ENCODE data around the gene PI4K2A. TPM values are rescaled to one million over a fixed set of nuclear protein-coding genes. Genes with fewer than 3 reads are reported as not detected.
"Not testable (repeated sequence)": the region's sequence is repeated elsewhere in the genome, so short reads cannot be mapped to it uniquely, and the experiment has no call there.

The PI4K2A gene
- total RNA-seq, 1 experiment from 2014 or later, result 10.6 TPM

- peak; percentile 87 for DNase-seq (ENCODE audit: low read depth)
These were observed 7.3 kb upstream of the PI4K2A start, which contains the start of gene MORN4 for GRCh38 chr10:97632949-97633884. Gene MORN4 (minus strand): TSS chr10:97633500. CDS start chr10:97619653, 13,847 bp downstream.

- peak; percentile 17 for DNase-seq (ENCODE audit: low read depth)
These were observed 6.5 kb upstream of the PI4K2A start for GRCh38 chr10:97633921-97634320.

- no peak for DNase-seq (ENCODE audit: low read depth)
These were observed 4.9 kb upstream of the PI4K2A start for GRCh38 chr10:97635577-97635976.

GRCh38 chr10:97639090-97639489 is 1.4 kb upstream of the PI4K2A start:
- not testable (repeated sequence) for DNase-seq (ENCODE audit: low read depth)

- DNase-seq (ENCODE audit: low read depth), result peak; percentile 22
These were observed 669 bp downstream of the PI4K2A start for GRCh38 chr10:97640868-97641811.

- not testable (repeated sequence) for DNase-seq (ENCODE audit: low read depth)
These were observed 2.1 kb downstream of the PI4K2A start for GRCh38 chr10:97642471-97643159.

GRCh38 chr10:97643441-97643985 is 3.0 kb downstream of the PI4K2A start:
- DNase-seq (ENCODE audit: low read depth), result no peak

- no peak for DNase-seq (ENCODE audit: low read depth)
These were observed 4.5 kb downstream of the PI4K2A start for GRCh38 chr10:97644936-97645335.

- peak; percentile 33 for DNase-seq (ENCODE audit: low read depth)
These were observed 7.1 kb downstream of the PI4K2A start for GRCh38 chr10:97647556-97647955.

- DNase-seq (ENCODE audit: low read depth), result peak; percentile 89
These were observed 8.3 kb downstream of the PI4K2A start for GRCh38 chr10:97648562-97649404.

GRCh38 chr10:97649405-97649750 is 8.9 kb downstream of the PI4K2A start:
- not testable (repeated sequence) for DNase-seq (ENCODE audit: low read depth)

- DNase-seq (ENCODE audit: low read depth), result no peak
These were observed 10.3 kb downstream of the PI4K2A start for GRCh38 chr10:97650726-97651125.

GRCh38 chr10:97651773-97652172 is 11.3 kb downstream of the PI4K2A start:
- DNase-seq (ENCODE audit: low read depth), result no peak

- DNase-seq (ENCODE audit: low read depth), result no peak
These were observed 16.3 kb downstream of the PI4K2A start for GRCh38 chr10:97656777-97657176.

GRCh38 chr10:97659589-97659988 is 19.1 kb downstream of the PI4K2A start:
- DNase-seq (ENCODE audit: low read depth), result peak; percentile 68

- no peak for DNase-seq (ENCODE audit: low read depth)
These were observed 23.9 kb downstream of the PI4K2A start for GRCh38 chr10:97664282-97664850.

- no peak for DNase-seq (ENCODE audit: low read depth)
These were observed 26.5 kb downstream of the PI4K2A start for GRCh38 chr10:97666992-97667391.

GRCh38 chr10:97667463-97667862 is 27.0 kb downstream of the PI4K2A start:
- no peak for DNase-seq (ENCODE audit: low read depth)

GRCh38 chr10:97669571-97669970 is 29.1 kb downstream of the PI4K2A start:
- DNase-seq (ENCODE audit: low read depth), result no peak

All from RPMI7951 (cell line).